Daoy (cell line): Measurements from ENCODE around the gene ZNF554. TPM values are rescaled to one million over a fixed set of nuclear protein-coding genes. Genes with fewer than 3 reads are reported as not detected.
"Not testable (repeated sequence)": the region's sequence is repeated elsewhere in the genome, so short reads cannot be mapped to it uniquely, and the experiment has no call there.

Experiments
- DNase-seq: peaks from one replicate; pipeline ENCODE4 v3.0.0-alpha.2; 2015; ENCODE audit warnings: low read depth
- total RNA-seq: library from RNA; depleted of rRNA; stranded (reverse); fragments of >200 nt; shearing (Covaris generic); gene quantifications from 2 replicates; pipeline ENCODE4 v1.2.3, GENCODE V29; 2014

The ZNF554 gene
- total RNA-seq, 1 experiment from 2014 or later = 1.7 TPM

DNA sequence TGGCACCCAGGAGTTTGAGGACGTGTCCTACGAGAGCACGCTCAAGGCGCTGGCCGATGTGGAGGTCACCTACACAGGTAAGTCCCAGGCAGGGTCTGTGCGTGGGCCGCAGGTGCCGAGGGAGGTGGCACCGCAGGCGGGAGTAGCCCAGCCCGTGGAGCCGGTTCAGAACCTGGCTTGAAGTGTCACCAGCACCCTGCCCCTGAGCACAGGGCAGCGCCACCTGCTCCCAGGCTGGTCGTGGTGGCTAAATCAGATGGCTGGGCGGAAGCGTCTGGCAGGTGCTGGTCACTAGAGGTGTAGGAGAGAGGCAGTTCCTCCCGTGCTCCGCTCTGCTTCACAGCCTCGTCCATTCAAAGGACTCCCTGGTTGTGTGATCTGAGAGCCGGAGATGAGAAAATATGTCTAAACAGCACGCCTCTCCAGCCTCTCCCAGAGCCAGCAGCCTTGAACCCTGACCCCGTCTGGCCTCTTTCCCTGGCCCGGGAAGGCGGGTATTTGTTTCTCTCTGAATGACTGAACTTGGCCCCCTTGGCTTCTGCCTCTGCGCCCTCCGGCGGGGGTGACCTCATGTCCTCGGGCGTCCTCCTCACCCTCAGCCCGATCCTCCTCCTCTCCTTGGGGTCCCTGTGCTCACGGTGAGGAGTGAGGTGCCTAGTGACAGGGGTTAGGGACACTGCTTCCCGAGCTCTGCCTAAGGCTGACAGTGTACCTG is 29.0 kb upstream of the ZNF554 start:
- DNase-seq = no peak

GRCh38 chr19:2791440-2791839 is 28.2 kb upstream of the ZNF554 start:
- no peak for DNase-seq

- DNase-seq = no peak
Measured at GRCh38 chr19:2791876-2792275, 27.8 kb upstream of the ZNF554 start.

GRCh38 chr19:2792666-2793065 is 27.0 kb upstream of the ZNF554 start:
- not testable (repeated sequence) for DNase-seq

DNA sequence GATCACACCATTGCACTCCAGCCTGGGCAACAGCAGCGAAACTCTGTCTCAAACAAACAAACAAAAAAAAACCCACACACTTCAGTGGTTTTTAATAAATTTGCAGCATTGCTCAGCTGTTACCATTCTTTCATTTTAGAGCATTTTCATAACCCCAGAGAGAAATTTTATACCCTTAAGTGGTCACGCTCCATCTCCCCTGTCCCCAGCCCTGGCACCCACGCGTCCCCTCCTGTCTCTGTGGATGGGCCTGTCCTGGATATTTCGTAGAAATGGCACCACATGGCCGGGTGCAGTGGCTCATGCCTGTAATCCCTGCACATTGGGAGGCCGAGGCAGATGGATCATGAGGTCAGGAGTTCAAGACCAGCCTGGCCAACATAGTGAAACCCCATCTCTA is 26.5 kb upstream of the ZNF554 start:
- DNase-seq = no peak

DNA sequence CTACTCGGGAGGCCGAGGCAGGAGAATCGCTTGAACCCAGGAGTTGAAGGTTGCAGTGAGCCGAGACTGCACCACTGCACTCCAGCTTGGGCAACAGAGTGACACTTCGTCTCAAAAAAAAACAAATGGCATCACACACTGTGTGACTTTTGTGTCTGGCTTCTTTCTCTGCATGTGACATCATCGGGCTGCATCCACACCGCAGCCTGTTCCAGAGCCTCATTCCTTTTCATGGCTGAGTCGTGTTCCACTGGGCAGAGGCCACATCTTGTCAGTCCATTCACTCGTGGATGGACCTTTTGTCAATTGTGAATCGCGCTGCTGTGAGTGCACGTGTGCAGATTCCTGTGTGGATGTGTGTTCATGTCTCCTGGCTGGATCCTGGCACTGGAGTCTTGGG is 26.1 kb upstream of the ZNF554 start:
- no peak for DNase-seq

DNA sequence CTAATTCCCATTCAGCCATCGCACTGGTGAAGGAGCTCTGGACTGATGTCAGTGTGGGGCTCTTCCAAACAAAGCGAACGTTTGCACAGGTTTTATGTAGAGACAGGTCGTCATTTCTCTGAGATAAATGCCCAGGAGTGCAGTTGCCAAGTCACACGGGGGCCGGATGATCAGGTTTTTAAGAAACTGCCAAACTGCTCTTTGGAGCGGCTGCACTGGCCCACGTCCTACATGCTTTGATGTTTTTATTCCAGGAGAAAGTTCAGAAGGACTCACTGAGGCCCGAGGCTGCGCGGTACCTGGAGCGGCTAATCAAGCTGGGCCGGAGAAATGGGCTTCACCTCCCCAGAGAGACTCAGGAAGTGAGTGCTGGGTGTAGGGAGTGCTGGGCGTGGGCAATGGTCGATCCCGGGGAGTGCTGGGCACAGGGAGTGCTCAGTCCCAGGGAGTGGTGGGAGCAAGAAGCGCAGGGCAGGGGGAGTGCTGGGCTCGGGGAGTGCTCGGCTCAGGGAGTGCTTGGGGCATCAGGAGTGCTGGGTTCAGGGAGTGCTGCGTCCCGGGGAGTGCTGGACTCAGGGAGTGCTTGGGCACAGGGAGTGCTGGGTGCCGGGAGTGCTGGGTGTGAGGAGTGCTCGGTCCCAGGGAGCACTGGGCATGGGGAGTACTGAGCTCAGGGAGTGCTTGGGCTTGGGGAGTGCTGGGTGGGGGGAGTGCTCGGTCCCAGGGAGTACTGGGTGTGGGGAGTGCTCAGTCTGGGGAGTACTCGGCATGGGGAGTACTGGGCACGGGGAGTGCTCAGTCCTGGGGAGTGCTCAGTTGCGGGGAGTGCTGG is 23.6 kb upstream of the ZNF554 start:
- no peak for DNase-seq

- no peak for DNase-seq
Measured at GRCh38 chr19:2796659-2797266, 22.9 kb upstream of the ZNF554 start.

DNA sequence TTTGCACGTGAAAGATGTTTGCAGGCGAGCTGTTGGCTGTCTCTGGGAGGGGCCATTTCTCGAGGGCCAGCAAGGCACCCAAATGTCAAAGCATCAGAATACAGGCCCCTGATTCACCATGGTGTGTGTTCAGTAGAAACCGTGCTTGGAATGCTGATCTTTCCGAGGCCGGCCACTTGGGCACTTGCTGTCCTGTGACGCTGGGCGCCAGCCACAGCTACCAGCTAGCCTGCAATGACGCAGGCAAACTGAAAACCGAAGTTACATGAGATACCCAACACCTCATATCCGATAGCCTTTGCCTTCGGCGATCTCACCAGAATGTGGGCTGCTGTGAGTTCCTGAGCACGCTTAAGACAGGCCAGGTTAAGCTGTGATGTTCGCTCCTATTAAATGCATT is 22.4 kb upstream of the ZNF554 start:
- DNase-seq = no peak

GRCh38 chr19:2798158-2798685 is 21.4 kb upstream of the ZNF554 start:
- DNase-seq = no peak

GRCh38 chr19:2798733-2799132 is 20.9 kb upstream of the ZNF554 start:
- DNase-seq = no peak

DNA sequence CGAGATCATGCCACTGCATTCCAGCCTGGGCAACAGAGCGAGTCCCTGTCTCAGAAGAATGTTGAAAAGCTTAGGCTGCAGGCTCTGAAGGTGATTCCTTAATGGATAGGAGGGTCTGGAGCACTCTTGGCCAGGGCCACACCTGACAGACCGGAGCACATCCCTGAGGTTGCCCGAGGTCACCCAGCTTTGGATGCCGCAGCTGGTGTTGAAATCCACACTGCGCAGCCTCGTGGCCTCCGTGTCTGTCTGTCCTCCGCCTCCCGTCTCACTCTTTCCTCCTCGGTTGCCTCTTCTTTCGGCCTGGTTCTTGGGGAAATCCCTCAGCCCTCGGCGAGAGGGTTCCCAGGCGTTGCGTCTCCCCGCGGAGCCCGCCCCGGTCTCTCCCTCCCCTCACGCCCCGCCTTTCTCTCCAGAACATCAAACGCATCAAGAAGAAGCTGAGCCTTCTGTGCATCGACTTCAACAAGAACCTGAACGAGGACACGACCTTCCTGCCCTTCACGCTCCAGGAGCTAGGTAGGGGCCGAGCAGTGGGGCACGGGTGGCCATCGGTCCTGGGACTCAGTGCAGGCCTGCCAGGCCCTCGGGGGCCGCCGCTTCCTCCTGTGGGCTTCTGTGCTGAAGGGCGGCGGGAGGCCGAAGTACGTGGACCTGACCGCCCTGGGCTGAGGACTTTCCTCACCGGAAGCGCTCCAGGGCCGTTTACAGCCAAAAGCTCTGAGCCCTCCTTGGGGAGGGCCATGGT is 20.2 kb upstream of the ZNF554 start:
- no peak for DNase-seq

- DNase-seq = no peak
Measured at GRCh38 chr19:2800506-2800905, 19.2 kb upstream of the ZNF554 start.

DNA sequence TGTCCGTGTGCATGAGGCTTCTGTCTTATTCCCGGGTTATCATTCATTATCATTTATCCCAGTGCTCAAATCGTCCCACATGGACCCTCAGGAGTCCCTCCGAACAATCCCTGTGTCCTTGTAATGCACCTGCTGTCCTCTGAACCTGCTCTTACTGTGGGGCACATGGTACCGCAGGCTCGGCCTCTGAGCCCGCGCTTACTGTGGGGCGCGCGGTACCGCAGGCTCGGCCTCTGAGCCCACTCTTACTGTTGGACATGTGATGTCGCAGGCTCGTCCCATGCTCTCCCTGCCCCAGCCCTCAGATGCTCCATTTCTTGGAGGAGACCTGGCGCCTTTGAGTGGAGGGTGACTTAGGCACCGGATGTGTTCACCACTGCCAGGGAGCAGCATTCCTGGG is 16.8 kb upstream of the ZNF554 start:
- DNase-seq = no peak

GRCh38 chr19:2803486-2804155 is 16.0 kb upstream of the ZNF554 start:
- DNase-seq = no peak

- DNase-seq = no peak
Measured at GRCh38 chr19:2804156-2805004, 15.3 kb upstream of the ZNF554 start.

DNA sequence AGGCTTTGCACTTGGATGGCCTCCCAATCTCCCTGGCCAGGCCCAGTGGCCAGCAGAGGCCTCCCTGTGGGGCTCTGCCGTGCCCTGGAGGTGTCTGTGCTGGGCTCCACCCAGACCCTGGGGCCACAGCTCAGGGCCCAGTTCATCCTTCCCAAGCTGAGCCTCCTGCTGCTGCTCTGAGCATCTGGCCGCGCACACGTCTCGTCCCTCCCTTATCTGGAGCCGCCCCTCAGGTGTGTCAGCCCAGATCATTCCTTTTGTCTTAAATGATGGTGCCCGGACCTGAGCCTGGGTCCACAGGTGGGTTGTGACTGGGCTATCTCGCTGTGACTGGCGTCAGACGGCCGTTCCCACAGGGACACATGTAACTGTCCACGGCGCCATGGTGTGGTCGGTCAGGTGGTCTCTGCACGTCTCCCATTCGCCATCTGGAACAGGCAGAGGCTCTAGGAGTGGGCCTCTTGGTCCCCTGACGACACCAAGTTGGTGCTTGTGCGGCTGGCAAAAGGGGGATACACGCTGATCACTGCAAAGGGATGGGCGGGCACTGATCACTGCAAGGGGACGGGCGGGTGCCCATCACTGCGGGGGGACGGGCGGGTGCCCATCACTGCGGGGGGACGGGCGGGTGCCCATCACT is 14.3 kb upstream of the ZNF554 start:
- DNase-seq = no peak

- DNase-seq = no peak
Measured at GRCh38 chr19:2805991-2806649, 13.5 kb upstream of the ZNF554 start.

DNA sequence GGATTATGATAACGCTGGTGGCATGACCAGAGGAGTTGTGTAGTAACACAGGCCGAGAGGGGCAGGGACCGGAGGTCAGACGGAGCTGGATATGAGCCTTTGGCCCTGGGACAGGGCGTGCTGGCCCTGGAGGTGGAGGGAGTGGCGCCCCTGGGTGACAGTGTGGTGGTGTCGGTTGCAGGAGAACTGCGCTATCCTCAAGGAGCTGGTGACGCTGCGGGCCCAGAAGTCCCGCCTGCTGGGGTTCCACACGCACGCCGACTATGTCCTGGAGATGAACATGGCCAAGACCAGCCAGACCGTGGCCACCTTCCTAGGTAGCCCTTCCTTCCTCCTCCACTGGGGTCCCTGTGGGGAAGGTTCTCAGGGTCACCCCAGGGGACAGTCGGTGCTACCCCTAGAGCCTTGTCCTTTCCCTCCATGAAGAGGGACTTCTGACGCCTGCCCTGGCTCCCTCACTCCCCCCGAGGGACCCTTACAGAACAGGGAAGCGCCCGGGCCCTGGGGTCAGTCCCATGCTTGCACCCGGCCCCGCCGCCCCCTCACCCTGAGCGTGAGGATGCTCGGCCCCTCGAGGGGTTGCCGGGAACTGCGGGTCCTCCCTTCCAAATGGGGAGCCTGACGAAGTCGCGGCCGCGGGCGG is 12.8 kb upstream of the ZNF554 start:
- DNase-seq = no peak
